Hematopoietic multipotent progenitor cell treated with erythropoietin and hydrocortisone succinate and interleukin-3 and kit ligand, for 15 days (in vitro differentiated cells): ENCODE data around the gene TFAP2C.
"Not testable (repeated sequence)": the region's sequence is repeated elsewhere in the genome, so short reads cannot be mapped to it uniquely, and the experiment has no call there.

ENCODE experiments used
- DNase-seq: peaks from one replicate; pipeline ENCODE4 v3.0.0-alpha.2; 2015; ENCODE audit warnings: low spot score

The TFAP2C gene

GRCh38 chr20:56653211-56653610 lies 24.1 kb downstream of the TFAP2C start:
- DNase-seq, result no peak

- DNase-seq, result no peak
Observed at GRCh38 chr20:56656632-56657031, 27.5 kb downstream of the TFAP2C start.

- no peak for DNase-seq
Observed at GRCh38 chr20:56657879-56658278, 28.8 kb downstream of the TFAP2C start.

DNA sequence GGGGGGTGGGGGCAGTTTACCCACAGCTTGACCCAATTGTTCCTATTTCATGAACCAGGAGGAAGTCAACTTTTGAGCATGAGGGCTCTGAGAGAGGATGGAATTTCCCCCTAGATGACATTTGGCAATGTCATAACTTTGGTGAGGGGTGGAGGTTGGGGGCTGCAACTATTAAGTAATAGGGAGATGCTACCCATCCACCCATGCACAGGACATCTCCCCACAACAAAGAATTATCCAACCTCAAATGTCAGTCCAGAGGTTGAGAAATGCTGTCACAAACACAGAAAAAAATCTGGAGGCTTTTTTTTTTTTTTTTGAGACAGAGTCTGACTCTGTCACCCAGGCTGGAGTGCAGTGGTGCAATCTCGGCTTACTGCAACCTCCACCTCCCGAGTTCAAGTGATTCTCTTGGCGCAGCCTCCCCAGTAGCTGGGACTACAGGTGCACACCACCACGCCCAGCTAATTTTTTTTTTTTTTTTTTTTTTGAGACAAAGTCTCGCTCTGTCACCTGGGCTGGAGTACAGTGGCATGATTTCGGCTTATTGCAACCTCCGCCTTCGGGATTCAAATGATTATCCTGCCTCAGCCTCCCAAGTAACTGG lies 29.3 kb downstream of the TFAP2C start:
- not testable (repeated sequence) for DNase-seq

DNA sequence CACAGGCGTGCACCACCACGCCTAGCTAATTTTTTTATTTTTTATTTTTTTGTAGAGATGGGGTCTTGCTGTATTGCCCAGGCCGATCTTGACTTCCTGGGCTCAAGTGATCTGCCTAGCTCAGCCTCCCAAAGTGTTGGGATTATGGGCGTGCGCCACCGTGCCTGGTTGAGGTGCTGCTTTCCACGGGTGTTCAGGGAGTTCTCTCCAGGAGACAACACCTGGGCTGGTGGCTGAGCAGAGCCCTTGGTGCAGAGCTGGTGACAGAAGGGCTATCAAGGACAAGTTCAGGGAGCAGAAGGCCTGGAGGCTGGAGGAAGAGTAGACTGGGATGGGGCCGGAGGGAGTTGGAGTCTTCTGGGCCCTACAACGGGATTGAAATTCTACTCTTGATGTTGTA lies 34.6 kb downstream of the TFAP2C start:
- no peak for DNase-seq

DNA sequence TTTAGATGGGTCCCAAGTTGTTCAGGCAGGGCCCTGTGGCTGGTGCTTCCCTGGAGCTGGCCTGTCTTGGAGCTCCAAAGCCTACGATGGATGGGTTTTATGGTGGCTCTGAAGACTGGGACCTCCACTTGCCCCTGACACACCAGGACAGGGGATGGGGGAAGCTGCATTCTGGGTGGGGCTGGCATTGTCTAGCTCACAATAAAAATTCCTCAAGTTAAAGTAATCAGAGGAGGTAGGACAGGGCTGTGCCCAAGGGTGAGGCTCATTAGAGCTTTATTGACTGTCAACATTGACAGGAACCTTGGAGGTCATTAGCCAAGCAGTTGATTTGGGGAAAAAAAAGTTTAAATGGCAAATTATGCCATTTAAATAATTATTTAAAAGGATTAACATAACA lies 35.7 kb downstream of the TFAP2C start:
- no peak for DNase-seq

DNA sequence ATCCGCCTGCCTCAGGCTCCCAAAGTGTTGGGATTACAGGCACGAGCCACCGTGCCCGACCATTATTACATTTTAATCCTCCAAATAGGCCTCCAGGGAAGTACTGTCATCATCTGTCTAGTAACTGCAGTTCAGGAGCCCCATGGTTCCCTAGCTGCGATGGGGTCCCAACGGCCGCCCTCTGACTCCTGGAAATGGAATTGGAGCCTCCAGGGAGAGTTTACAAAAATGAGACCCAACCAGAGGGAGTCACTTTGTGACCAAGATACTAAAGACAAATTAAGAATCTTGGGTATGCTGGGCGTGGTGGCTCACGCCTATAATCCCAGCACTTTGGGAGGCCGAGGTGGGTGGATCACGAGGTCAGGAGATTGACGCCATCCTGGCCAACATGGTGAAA lies 36.7 kb downstream of the TFAP2C start:
- no peak for DNase-seq

DNA sequence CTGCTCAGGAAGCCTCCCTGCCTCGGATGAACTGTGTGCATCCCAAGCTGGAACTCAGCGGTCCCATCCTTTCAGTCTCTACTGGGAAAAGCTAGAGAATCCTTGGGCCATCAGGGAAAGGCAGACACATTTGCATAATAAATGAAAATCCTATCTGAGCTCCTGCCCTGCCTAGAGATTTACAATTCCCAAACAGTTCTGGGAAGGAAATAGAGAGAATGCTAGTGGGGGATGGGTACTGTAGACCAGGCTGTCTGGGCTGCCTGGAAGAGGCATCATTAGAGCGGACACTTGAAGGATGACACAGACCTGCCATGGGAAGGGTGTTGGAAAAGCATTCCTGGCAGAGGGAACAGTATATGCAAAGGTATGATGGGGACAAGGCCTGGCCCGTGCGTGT lies 44.3 kb downstream of the TFAP2C start:
- no peak for DNase-seq

DNA sequence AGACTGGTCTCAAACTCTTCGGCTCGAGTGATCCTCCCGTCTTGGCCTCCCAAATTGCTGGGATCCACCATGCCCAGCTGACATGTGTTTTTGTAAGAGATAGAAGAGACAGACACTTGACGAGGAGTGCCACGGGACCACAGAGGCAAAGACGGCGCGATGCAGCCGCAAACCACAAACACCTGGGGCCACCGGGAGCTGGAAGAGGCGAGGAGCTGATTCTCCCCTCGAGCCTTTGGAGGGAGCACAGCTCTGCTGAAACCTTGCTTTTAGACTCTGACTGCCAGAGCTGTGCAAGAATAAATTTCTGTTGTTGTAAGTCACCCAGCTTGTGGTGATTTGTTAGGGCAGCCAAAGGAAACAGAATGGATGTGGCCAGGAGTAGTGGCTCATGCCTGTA lies 46.9 kb downstream of the TFAP2C start:
- DNase-seq, result no peak

- no peak for DNase-seq
Observed at GRCh38 chr20:56676679-56677078, 47.6 kb downstream of the TFAP2C start.

GRCh38 chr20:56683077-56683865 lies 54.2 kb downstream of the TFAP2C start:
- DNase-seq, result no peak

DNA sequence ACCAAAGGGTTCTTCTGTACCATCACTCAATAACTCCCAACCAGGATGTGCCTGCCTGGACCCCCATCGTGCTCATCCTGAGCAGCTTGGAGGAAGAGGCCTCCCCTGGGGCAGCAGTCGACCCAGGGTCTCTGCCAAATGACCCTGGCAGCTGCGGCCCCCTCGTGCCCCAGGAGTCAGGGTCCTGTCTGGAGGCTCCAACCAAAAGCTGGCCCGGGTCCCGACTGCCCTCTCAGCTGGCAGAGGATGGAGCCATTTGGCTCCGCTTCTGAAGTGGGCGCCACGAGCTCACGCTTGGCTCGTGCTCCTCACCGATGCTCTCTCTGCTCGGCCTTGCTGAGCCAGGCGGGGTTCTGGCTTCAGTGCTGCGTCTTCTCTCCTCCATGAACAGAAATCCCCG lies 56.8 kb downstream of the TFAP2C start:
- no peak for DNase-seq

DNA sequence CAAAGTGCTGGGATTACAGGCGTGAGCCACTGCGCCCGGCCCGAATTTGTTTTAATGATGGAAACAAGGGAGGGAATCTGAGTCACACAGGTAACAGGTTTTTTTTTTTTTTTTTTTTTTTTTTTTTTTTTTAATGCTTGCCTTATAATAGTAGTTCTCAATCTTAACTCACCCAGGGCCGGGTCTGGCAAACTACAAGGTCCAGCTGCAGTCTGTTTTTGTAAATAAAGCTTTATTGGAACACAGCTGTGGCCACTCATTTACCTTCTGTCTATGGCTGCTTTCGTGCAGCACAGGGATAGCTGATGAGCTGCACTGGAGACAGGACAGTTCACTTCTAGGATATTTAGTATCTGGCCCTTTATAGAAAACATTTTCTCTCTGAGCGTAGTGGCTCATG lies 58.0 kb downstream of the TFAP2C start:
- no peak for DNase-seq

DNA sequence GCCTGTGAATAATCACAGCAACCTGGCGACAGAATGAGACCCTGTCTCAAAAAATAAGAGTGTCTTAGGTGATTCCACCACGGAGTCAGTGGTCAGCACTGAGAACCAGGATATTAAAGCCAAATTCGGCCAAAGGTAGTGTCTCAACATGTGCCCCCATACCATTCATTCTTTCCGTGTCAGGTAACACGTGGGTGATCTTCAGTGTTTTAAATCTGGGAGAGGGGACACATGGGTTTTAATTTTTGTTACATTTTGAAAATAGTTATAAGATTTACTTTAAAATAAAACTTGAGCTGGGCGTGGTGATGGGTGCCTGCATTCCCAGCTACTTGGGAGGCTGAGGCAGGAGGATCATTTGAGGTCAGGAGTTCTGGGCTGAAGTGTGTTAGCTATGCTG lies 59.0 kb downstream of the TFAP2C start:
- DNase-seq, result no peak
